DMS 273 (cell line): ENCODE data around the gene PITPNM2.

Source experiments
- DNase-seq: peaks from one replicate; lab custom pipeline; 2025; ENCODE audit not compliant: unreplicated experiment; lab: John Stamatoyannopoulos, UW

PITPNM2 gene

DNA sequence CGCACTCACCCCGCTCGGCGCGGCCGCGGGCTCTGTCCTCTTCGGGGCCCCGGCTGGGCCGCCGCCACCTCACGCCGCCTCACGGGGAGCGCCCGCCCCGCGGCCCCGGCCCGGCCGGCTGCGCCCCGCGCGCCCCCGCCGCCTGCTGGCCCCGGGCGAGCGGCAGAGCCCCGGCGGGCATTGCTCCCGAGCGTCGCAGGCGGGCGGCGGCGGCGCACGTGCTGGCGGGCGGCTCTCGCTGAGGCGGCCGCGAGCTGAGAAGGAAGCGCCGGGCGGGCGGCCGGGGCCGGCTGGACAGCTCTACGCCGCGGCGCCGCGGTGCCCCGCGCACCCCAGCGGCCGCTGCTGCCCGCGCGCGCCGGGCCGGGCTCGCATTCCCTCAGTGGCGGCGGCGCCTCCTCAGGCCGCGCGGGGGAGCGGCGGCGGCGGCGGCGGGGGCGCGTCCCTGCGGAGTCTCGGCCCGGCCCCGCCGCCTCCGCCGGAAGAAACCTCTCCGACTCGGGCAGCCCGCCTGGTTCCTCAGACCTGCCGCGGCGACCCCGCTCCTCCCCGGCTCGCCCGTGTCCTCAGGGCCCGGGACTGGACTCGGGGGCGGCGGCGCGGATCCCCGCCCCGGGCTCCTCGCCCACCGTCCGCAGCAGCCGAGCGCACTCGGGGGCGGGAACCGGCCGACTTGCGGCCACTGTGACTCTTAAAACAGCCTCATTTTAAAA lies at the start of gene PITPNM2:
Gene PITPNM2, minus strand, starts transcription at position 347 of the 713 bp plus-strand sequence. CDS start 116,500 bp downstream, outside the sequence.
- DNase-seq, result peak; percentile 80

- DNase-seq, result no peak
Observed at GRCh38 chr12:123200414-123200813, 49.5 kb upstream of the PITPNM2 start.

DNA sequence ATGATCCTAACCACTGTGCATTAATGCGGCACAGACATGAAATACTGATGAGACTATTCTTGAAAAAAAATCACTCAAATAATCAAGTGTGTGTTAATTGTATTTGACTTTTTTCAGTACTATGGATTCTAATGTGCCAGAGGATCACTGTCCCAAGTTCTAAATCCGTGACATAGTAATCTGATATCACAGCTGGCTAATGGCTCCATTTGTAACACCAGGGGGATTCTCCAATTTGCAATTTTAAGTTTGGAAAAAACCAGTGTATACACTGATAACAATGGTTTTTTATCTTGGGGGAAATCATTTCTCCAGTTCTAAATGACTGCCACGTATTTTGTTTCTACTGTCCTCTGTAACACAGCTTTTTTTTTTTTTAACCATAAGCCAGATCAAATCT lies 49.0 kb upstream of the PITPNM2 start:
- DNase-seq, result no peak

- DNase-seq, result no peak
Observed at GRCh38 chr12:123187637-123188036, 36.7 kb upstream of the PITPNM2 start.

DNA sequence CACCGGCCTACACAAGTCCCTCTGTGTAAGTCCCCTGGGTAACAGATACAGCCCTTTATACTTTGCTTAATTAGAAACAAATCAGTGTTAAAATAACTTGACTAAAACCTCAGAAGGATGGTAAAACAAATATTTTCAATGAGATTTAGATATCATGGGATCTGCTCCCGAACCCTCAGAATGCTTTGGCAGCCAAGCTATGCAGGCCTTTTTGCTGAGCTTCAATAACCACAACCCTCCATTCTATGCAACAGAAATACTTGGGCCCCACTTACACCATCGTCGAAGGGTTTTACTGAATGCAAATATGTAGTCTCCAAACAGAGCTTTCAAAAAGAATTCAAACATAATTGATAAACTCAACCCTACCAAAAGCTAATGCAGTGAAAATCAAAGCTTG lies 29.3 kb upstream of the PITPNM2 start:
- no peak for DNase-seq

DNA sequence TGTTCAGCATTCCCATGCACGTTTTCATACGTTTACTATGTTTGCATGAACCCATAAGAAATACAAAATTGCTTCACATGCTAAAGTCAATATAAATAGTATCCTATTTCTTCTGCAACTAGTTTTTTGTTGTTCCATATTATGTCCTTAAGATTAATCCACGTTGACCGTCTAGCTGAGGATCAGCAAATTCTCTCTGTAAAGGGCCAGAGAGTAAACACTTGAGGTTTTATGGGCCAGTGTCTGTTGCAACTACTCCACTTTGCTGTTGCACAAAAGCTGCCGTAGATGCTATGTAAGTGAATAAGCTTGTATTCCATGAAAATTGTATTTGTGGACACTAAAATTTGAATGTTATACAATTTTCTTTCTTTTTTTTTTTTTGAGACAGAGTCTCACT lies 21.1 kb upstream of the PITPNM2 start:
- no peak for DNase-seq

- DNase-seq, result no peak
Observed at GRCh38 chr12:123167329-123167728, 16.4 kb upstream of the PITPNM2 start.

GRCh38 chr12:123165537-123165936 lies 14.6 kb upstream of the PITPNM2 start:
- no peak for DNase-seq

DNA sequence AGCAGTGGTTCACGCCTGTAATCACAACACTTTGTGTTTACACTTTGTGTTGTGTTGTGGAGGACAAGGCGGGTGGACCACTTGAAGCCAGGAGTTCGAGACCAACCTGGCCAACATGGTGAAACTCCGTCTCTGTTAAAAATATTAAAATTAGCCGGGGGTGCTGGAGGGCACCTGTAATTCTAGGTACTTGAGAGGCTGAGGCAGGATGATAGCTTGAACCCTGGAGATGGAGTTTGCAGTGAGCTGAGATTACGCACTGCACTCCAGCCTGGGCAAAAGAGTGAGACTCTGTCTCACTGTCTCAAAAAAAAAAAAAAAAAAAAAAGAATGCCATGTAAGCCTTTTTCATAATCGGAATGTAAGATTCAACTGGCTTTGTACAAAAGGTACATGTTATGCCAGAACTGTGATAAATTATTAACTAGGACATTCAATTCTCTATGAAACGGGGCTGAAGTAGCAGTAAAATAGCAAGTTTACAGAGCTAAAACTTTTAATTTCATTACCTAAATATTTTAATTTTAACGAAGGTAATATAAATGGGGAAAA lies 13.9 kb upstream of the PITPNM2 start:
- DNase-seq, result no peak

GRCh38 chr12:123164222-123164621 lies 13.3 kb upstream of the PITPNM2 start:
- DNase-seq, result no peak

DNA sequence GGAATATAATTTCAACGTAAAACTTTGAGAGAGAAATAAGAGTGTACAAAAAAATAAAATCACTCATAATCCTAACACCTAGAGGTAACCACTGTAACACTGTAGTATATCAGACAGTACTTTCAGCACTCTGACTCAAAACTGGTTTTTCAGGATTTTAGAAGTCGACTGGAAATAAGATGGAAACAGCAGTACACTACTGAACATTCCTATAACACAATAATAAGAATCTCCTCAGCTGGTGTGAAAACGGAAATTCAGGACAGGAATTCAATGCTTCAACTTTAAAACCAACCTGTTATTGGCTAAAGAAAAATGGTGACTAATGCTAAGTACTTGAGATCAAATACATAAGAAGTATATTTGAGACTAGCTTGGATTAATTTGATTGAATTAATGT lies 12.3 kb upstream of the PITPNM2 start:
- DNase-seq, result no peak

DNA sequence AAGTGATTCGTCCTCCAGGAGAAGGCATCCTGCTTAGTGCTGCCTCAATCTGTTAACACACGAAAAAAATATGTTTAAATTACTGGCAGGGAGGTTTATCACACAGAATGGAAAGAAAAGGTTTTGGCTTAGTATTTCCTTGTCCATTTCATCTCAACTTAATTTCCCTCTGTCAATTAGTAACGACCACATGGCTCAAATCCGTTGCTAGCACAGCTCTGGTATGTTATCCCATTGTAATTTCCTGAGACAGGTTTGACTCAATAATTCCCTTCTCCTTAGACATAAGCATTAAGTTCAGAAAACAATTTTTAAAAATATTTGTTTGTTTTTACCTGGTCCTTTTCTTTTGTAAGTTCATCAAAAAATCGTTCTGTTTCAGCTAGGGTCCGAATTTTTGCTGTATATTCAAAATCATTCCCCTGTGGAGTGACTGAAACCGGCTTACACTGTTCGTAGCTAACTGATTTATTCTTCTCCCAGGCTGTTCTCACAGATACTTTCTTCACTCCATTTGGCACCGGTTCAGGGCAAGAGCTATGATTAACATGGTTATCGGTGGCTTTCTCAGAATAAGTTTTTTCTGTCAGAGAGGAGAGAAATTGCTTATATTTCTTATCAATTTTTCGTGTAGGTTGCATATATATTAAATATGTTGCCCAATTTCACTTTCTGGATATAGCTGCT lies 10.1 kb upstream of the PITPNM2 start:
- no peak for DNase-seq

DNA sequence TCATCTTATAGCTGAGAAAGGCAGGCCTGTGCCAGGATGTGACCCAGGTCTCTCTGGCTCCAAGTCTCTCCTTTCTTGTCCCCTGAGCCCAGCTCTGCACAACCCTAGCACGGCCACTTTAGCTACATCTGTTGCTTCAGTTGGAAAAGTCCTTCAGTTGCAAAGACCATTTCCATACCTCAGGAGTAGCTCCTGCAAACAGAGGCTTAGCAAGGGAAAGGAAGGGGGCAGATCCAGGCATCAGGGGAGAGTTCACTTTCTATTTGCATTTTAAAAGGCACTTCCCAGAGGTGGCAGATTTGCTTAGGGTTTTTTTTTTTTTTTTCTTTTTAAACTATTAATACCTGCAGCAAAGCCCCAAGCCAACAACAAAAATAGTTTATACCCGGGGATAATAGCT lies 3.0 kb upstream of the PITPNM2 start:
- DNase-seq, result no peak

DNA sequence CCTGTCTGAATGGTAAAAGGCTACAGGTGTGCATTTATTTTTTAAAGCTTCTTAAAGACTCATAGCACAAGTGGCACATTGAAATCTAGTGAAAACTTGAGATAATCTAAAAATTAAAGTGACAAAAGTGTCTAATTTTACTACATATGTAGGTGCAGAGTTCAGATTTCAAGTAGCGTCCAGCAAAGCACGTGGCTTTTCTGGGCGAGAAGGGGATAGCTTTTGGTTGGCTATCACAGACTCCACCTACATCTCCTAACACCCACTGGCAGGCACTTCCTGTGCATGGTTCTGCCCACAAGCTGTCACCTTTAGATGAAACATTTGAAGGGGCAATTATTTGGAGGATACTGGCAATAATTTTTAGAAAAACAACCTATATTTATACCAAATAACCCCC lies 1.9 kb upstream of the PITPNM2 start:
- DNase-seq, result no peak

GRCh38 chr12:123151457-123152454 lies 866 bp upstream of the PITPNM2 start:
- peak; percentile 54 for DNase-seq

GRCh38 chr12:123150275-123150743 lies 581 bp downstream of the PITPNM2 start:
- DNase-seq, result peak; percentile 58

DNA sequence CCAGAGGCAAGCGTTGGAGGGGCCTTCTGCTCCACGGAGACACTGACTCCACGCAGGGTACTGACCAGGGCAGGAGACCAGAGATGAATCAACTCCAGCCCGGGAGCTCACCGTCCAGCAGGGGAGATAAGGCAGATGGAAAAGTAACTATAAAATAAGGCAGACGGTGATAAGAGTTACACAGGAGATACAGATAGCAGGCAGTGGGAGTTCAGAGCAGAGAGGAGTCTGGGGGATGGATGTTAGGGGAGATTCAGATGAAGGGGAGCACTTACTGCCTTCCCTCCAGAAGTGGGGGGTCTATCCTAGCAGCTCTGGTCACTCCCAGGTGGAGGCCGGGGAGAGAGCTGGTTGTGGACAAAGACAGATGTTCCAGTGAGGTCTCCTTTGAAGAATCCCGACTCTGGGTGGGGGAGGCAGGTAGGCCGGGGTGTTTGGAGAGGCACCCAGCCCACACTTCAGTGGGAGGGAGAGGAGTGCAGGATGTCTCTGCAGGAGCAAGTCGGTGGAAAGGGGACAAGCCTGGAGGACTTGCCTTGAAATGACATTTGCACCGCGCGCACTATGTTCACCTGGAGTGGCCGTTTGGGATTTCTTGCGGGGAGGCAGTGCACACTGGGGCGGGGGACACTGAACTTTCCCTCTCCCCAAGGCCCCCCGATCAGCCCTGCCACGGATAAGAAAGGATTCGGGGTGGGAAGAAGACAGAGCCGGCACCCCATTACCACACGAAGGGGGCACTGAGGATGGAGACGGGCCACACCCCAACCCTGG lies 1.2 kb downstream of the PITPNM2 start:
- no peak for DNase-seq

GRCh38 chr12:123149088-123149487 lies 1.8 kb downstream of the PITPNM2 start:
- no peak for DNase-seq

GRCh38 chr12:123148655-123149054 lies 2.2 kb downstream of the PITPNM2 start:
- no peak for DNase-seq

DNA sequence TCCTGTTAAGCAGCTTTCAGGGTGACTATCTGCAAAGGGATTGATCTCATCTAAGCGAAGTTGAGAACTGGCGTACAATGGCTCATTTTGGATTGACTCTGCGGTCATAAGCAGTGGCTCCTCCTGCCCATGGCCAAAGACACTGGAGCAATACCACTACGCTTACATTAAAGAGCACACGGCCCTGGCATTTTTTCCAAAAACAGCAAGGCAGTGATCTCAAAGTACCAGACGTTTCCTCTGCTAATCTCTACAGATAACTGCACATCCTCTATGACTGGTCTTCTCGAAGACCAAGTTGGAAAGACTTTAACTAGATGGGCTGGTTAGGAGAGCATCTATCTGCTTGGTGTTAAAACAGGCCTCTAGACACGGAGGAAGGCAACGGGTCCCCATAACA lies 2.7 kb downstream of the PITPNM2 start:
- DNase-seq, result no peak
